ENCODE data around the gene GLRA3.

Gene GLRA3

GRCh38 chr4:174663216-174663615 is 165.8 kb downstream of the GLRA3 start:
- peak; percentile 54 for ATAC-seq
- TF ChIP-seq ISL1 (CRISPR knock-in tag; IDR thresholded peaks at IDR 0.05) (0 out of 2 replicates have a peak, but pooled peaks have one; percentile 11), CSDC2 (CRISPR knock-in tag; IDR thresholded peaks at IDR 0.05) (no peak)

GRCh38 chr4:174658246-174658645 is 170.8 kb downstream of the GLRA3 start:
- TF ChIP-seq GLIS3 (CRISPR knock-in tag; IDR thresholded peaks at IDR 0.05) (no peak), PPARA (CRISPR knock-in tag; IDR thresholded peaks at IDR 0.05; ENCODE audit: borderline replicate concordance) (no peak), OSR1 (CRISPR knock-in tag; IDR thresholded peaks at IDR 0.05) (no peak), TCF4 (CRISPR knock-in tag; IDR thresholded peaks at IDR 0.05; ENCODE audit: borderline replicate concordance) (no peak), ISL1 (CRISPR knock-in tag; IDR thresholded peaks at IDR 0.05) (no peak), RARB (CRISPR knock-in tag; IDR thresholded peaks at IDR 0.05) (no peak), CSDC2 (CRISPR knock-in tag; IDR thresholded peaks at IDR 0.05) (no peak), TSHZ2 (CRISPR knock-in tag; IDR thresholded peaks at IDR 0.05) (no peak), BACH2 (CRISPR knock-in tag; IDR thresholded peaks at IDR 0.05; ENCODE audit: borderline replicate concordance) (no peak), CSRNP3 (CRISPR knock-in tag; IDR thresholded peaks at IDR 0.05) (no peak)
- TF ChIP-seq, protein P1, sequence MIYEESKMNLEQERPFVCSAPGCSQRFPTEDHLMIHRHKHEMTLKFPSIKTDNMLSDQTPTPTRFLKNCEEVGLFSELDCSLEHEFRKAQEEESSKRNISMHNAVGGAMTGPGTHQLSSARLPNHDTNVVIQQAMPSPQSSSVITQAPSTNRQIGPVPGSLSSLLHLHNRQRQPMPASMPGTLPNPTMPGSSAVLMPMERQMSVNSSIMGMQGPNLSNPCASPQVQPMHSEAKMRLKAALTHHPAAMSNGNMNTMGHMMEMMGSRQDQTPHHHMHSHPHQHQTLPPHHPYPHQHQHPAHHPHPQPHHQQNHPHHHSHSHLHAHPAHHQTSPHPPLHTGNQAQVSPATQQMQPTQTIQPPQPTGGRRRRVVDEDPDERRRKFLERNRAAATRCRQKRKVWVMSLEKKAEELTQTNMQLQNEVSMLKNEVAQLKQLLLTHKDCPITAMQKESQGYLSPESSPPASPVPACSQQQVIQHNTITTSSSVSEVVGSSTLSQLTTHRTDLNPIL (CRISPR knock-in tag; IDR thresholded peaks at IDR 0.05; ENCODE audit: low read depth), result no peak
- TF ChIP-seq, protein P2, sequence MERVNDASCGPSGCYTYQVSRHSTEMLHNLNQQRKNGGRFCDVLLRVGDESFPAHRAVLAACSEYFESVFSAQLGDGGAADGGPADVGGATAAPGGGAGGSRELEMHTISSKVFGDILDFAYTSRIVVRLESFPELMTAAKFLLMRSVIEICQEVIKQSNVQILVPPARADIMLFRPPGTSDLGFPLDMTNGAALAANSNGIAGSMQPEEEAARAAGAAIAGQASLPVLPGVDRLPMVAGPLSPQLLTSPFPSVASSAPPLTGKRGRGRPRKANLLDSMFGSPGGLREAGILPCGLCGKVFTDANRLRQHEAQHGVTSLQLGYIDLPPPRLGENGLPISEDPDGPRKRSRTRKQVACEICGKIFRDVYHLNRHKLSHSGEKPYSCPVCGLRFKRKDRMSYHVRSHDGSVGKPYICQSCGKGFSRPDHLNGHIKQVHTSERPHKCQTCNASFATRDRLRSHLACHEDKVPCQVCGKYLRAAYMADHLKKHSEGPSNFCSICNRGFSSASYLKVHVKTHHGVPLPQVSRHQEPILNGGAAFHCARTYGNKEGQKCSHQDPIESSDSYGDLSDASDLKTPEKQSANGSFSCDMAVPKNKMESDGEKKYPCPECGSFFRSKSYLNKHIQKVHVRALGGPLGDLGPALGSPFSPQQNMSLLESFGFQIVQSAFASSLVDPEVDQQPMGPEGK (CRISPR knock-in tag; IDR thresholded peaks at IDR 0.05; ENCODE audit: borderline replicate concordance), result no peak
- ATAC-seq, result no peak

- no peak for ATAC-seq
- TF ChIP-seq, protein P1 (CRISPR knock-in tag; IDR thresholded peaks at IDR 0.05; ENCODE audit: low read depth), result no peak
- TF ChIP-seq CSRNP3 (CRISPR knock-in tag; IDR thresholded peaks at IDR 0.05), result no peak
- no peak for TF ChIP-seq ESRRG (CRISPR knock-in tag; IDR thresholded peaks at IDR 0.05)
- no peak for TF ChIP-seq ISL1 (CRISPR knock-in tag; IDR thresholded peaks at IDR 0.05)
- 0 out of 2 replicates have a peak, but pooled peaks have one; percentile 12 for TF ChIP-seq TCF4 (CRISPR knock-in tag; IDR thresholded peaks at IDR 0.05; ENCODE audit: borderline replicate concordance)
- TF ChIP-seq ZNF565 (CRISPR knock-in tag; conservative IDR thresholded peaks at IDR 0.05; ENCODE audit: low read depth), result no peak
- no peak for TF ChIP-seq CSDC2 (CRISPR knock-in tag; IDR thresholded peaks at IDR 0.05)
Measured at GRCh38 chr4:174657472-174657871, 171.6 kb downstream of the GLRA3 start.

DNA sequence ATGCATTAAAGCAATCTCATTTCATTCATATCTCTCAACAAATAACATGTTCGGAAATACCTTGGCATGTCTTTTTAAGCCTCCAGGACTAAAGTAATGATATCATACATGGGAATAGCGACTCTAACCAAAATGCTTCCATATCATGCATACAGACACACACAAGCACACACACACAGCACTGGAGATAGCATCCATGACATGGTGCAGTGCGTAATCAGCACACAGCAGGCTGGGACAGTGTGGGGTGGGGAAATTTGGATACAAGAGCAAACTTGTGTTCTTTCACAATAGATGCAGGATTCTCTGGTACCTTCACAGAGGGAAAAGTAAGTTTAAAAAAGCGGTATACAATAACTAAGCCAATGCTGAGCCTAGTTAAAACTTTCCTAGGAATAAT is 174.4 kb downstream of the GLRA3 start:
- ATAC-seq, result no peak
- TF ChIP-seq ZFP3 (CRISPR knock-in tag; IDR thresholded peaks at IDR 0.05) (no peak), ARNTL (CRISPR knock-in tag; IDR thresholded peaks at IDR 0.05; ENCODE audit: borderline replicate concordance, low read depth) (no peak), ZC3H10 (CRISPR knock-in tag; IDR thresholded peaks at IDR 0.05) (no peak), GLIS3 (CRISPR knock-in tag; IDR thresholded peaks at IDR 0.05) (no peak), BACH2 (CRISPR knock-in tag; IDR thresholded peaks at IDR 0.05; ENCODE audit: borderline replicate concordance) (no peak), CSRNP3 (CRISPR knock-in tag; IDR thresholded peaks at IDR 0.05) (no peak)

Measured in SK-N-SH treated with all-trans-retinoic acid at 6 μM for 48 hours (cell line).